GM12801 (cell line): ENCODE data around the gene GTPBP1.

Experiments
- CTCF ChIP-seq: IDR thresholded peaks from one replicate; pipeline ENCODE4 v1.5.1; 2011; ENCODE audit warnings: control low read depth; ENCODE audit not compliant: insufficient read length; ENCODE audit errors: extremely low read depth

The GTPBP1 gene

GRCh38 chr22:38684895-38685294 lies 20.8 kb upstream of the GTPBP1 start:
- TF ChIP-seq CTCF, result no peak

- no peak for TF ChIP-seq CTCF
Observed at GRCh38 chr22:38685761-38686160, 20.0 kb upstream of the GTPBP1 start.

GRCh38 chr22:38689651-38690050 lies 16.1 kb upstream of the GTPBP1 start:
- no peak for TF ChIP-seq CTCF

GRCh38 chr22:38694049-38694448 lies 11.7 kb upstream of the GTPBP1 start:
- TF ChIP-seq CTCF, result no peak

- no peak for TF ChIP-seq CTCF
Observed at GRCh38 chr22:38694940-38695339, 10.8 kb upstream of the GTPBP1 start.

- TF ChIP-seq CTCF, result no peak
Observed at GRCh38 chr22:38696606-38697424, 8.9 kb upstream of the GTPBP1 start.

GRCh38 chr22:38697425-38698089 lies 8.2 kb upstream of the GTPBP1 start:
- TF ChIP-seq CTCF, result no peak
